ENCODE results near the gene MOB1B.

- TF ChIP-seq CTCF (conservative IDR thresholded peaks at IDR 0.05; ENCODE audit: low read depth, low read length) (no peak), EZH2 (IDR thresholded peaks at IDR 0.05; ENCODE audit: borderline replicate concordance, low read depth, low read length, poor library complexity, severe bottlenecking) (no peak)
Measured at GRCh38 chr4:70979445-70980008, 77.4 kb downstream of the MOB1B start.
